Parathyroid adenoma (tissue), 2 donors: Measurements from ENCODE around the gene SECISBP2.

Source experiments
- H2AFZ ChIP-seq: fragments of 300-600 bp; sonication (generic); one replicate; pipeline ENCODE4 v1.7.0; 2017; ENCODE audit warnings: antibody characterized with exemption, mild to moderate bottlenecking
- H3K27ac ChIP-seq: fragments of 300-600 bp; sonication (generic); one replicate; pipeline ENCODE4 v1.7.0; 2017
- H3K27me3 ChIP-seq: fragments of 300-600 bp; sonication (generic); one replicate; pipeline ENCODE4 v1.7.0; 2017; ENCODE audit warnings: low read length; ENCODE audit not compliant: control insufficient read depth, insufficient read depth
- H3K36me3 ChIP-seq: fragments of 300-600 bp; sonication (generic); one replicate; pipeline ENCODE4 v1.7.0; 2017; ENCODE audit warnings: low read length; ENCODE audit not compliant: control insufficient read depth, insufficient read depth
- H3K4me1 ChIP-seq: fragments of 300-600 bp; sonication (generic); one replicate; pipeline ENCODE4 v1.7.0; 2017; ENCODE audit warnings: control low read depth
- H3K4me2 ChIP-seq: fragments of 300-600 bp; sonication (generic); one replicate; pipeline ENCODE4 v1.7.0; 2017; ENCODE audit warnings: low read length
- H3K4me3 ChIP-seq: fragments of 300-600 bp; sonication (generic); one replicate; pipeline ENCODE4 v1.7.0; 2017; ENCODE audit warnings: low read depth, low read length
- H3K79me2 ChIP-seq: fragments of 300-600 bp; sonication (generic); one replicate; pipeline ENCODE4 v1.7.0; 2017; ENCODE audit warnings: control low read depth
- H3K9ac ChIP-seq: fragments of 300-600 bp; sonication (generic); one replicate; pipeline ENCODE4 v1.7.0; 2017; ENCODE audit warnings: mild to moderate bottlenecking
- H3K9me3 ChIP-seq: fragments of 300-600 bp; sonication (generic); one replicate; pipeline ENCODE4 v1.7.0; 2017; ENCODE audit warnings: low read length; ENCODE audit not compliant: control insufficient read depth
- CTCF ChIP-seq: fragments of 300-600 bp; sonication (generic); IDR thresholded peaks from one replicate; pipeline ENCODE4 v1.7.0; 2017; ENCODE audit warnings: antibody characterized with exemption, mild to moderate bottlenecking
- donor health status: primary hyperparathyroidism.

Gene SECISBP2

GRCh38 chr9:89304020-89304833 lies 14.1 kb upstream of the SECISBP2 start:
- Histone ChIP-seq H3K79me2 (no peaks in the 10 kb centered on the region), H3K4me3 (no peak overlapping the region), H3K9ac (no peak overlapping the region), H3K27ac (peak overlapping the region; percentile 45), H3K27me3 (no peaks in the 10 kb centered on the region), H3K4me2 (no peak overlapping the region), H3K9me3 (no peaks in the 10 kb centered on the region), H3K36me3 (no peaks in the 10 kb centered on the region), H2AFZ (peak overlapping the region; percentile 48), H3K4me1 (no peaks in the 10 kb centered on the region)
- no peak for TF ChIP-seq CTCF

- no peak overlapping the region for H3K27ac ChIP-seq
- H3K9ac ChIP-seq: no peak overlapping the region
- H3K9me3 ChIP-seq: no peaks in the 10 kb centered on the region
- H2AFZ ChIP-seq: no peak overlapping the region
- H3K4me2 ChIP-seq: no peak overlapping the region
- no peaks in the 10 kb centered on the region for H3K36me3 ChIP-seq
- H3K27me3 ChIP-seq: no peaks in the 10 kb centered on the region
- TF ChIP-seq CTCF: no peak
- no peak overlapping the region for H3K4me3 ChIP-seq
- H3K4me1 ChIP-seq: peaks cover 4% of the 10 kb centered on the region
- no peaks in the 10 kb centered on the region for H3K79me2 ChIP-seq
Measured at GRCh38 chr9:89304834-89305188, 13.5 kb upstream of the SECISBP2 start.

- H3K4me2 ChIP-seq: no peak overlapping the region
- no peak overlapping the region for H3K4me3 ChIP-seq
- TF ChIP-seq CTCF: no peak
- no peak overlapping the region for H3K9ac ChIP-seq
- no peak overlapping the region for H2AFZ ChIP-seq
- no peak overlapping the region for H3K27ac ChIP-seq
- no peaks in the 10 kb centered on the region for H3K9me3 ChIP-seq
- no peaks in the 10 kb centered on the region for H3K27me3 ChIP-seq
- H3K36me3 ChIP-seq: no peaks in the 10 kb centered on the region
- H3K4me1 ChIP-seq: peaks cover 4% of the 10 kb centered on the region
- no peaks in the 10 kb centered on the region for H3K79me2 ChIP-seq
Measured at GRCh38 chr9:89305868-89306267, 12.4 kb upstream of the SECISBP2 start.

- Histone ChIP-seq H3K4me2 (no peak overlapping the region), H3K9me3 (no peaks in the 10 kb centered on the region), H3K4me3 (no peak overlapping the region), H3K9ac (no peak overlapping the region), H2AFZ (no peak overlapping the region), H3K4me1 (peaks cover 4% of the 10 kb centered on the region), H3K79me2 (no peaks in the 10 kb centered on the region), H3K27ac (no peak overlapping the region), H3K36me3 (no peaks in the 10 kb centered on the region), H3K27me3 (no peaks in the 10 kb centered on the region)
- no peak for TF ChIP-seq CTCF
Measured at GRCh38 chr9:89309166-89309565, 9.1 kb upstream of the SECISBP2 start.
